NCI-H1417 treated with DMSO at 0.1 percent for 48 hours (cell line): ENCODE results near the gene ERC2.
"Not testable (repeated sequence)": the region's sequence is repeated elsewhere in the genome, so short reads cannot be mapped to it uniquely, and the experiment has no call there.

Source experiments
- DNase-seq: peaks from one replicate; lab custom pipeline; 2025; lab: John Stamatoyannopoulos, UW

The ERC2 gene

DNA sequence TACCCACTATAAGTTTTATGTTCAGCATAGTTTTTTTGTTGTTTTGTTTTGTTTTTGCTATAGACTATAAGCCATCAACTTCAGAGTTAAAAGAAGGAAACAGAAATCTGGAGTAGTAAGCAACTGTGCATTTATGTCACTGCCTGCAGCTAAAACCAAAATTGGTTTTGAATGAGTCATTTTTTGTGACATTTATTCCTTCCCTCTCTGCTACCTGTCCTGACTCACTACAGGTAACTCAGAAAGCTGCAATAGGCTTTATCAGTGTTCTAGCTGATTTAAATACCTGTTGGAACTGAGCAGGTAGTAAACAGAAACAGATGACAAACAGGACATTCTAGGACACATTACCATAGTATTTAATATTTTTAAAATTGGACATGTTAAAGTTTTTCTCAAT, 587.9 kb downstream of the ERC2 start:
- DNase-seq = no peak

DNA sequence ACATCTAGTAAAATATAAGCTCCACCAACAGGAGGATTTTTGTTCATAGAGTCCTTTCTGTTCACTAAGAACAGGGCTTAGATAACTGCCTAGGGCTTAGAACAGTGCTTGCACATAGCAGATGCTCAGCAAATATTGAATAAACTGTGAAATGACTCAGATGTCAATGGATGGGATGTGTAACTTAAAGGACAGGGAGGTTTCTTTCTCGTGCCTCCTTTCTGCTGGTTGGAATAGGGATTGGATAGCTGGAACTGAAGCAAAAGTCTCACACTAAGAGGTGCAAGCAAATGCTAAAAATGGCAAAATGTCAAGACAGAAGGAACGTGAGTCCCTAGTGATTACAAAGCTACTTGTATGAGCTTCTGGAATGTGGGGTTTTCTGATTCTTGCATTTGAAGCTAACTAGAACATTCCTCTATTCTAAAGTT, 588.4 kb downstream of the ERC2 start:
- DNase-seq = no peak

DNA sequence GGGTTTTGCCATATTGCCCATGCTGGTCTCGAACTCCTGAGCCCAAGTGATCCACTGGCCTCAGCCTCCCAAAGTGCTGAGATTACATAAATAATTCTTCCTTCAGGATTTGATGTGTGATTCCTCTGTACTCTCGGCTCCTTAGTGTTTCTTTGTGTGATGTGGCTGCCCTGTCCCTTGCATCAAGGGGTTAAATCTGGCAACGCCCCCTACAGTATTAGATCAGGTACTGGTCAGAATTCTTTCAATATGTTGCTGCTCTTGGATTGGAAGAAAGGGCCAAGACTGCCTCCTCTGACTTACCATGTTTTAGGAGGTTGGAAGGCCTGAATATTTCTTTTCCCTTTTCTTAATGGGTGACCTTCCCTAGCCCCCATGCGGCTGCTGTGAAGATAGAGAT, 590.6 kb downstream of the ERC2 start:
- DNase-seq = no peak

DNA sequence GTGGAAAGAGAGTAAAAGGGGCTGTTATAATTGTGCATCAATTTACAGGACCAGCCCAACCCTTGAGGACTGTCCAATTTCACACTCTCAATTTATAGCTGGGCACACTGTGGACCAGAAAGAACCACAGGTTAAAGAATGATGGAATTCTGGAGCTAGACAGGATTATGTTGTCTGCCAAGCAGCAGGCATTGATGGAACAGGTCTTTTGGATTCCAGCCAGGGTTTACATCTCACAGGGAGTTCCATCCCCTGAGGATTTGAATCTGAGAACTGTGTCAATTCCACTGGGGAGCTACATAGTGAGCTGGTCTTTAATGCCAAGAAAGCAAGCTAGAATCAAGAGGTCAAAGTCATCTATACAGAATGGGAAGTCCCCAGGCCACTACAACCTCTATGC, 591.7 kb downstream of the ERC2 start:
- no peak for DNase-seq

DNA sequence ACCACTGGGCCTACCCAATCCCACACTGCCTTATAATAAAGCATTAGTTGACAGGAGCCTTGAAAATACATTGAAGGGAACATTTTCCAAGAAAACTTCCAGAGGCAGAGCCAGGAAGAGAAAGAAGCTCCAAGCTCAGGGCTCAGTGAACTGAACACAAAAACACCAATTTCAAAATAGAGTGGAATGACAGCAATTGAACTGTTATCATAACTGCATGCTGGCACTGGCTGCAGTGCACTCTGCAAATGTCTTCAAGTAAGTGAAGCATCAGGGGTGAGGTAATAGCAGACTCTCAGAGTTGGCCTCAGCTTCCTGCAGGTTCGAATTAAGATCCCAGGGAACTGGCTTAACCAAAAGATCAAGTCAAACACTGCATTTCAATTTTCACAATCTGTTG, 593.2 kb downstream of the ERC2 start:
- DNase-seq = no peak

DNA sequence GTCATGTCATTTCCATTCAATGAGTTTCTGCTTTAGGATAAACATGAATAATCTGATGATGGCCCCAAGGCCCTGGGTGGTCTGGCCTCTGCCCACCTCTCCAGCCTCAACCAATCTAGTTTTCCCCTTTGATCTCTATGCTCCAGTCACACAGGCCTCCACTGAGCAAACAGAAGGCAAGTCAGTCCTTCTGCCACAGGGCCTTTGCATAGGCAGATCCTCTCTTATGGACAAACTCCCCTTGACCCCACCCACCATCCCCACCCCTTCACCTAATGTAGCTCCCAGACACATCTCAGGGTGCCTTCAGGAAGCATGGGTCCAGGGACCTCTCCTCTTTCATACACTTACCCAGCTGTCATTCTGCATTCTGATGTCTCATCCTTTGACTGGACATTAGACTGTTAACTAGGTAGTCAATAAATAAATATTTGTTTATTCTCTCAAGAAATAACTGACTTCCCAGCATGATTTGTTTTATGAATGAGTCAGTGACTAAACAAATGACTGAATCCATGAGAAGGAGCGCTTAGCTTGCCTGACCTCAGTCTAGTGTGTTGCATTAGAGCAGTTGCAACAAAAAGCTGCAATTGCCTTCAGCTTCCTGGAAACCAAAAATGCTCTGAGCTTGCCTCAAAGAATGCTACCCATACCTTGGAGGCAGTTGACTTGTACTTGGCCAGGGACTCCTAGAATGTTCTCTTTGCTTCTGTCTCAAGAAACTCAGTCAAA, 594.6 kb downstream of the ERC2 start:
- DNase-seq = no peak

DNA sequence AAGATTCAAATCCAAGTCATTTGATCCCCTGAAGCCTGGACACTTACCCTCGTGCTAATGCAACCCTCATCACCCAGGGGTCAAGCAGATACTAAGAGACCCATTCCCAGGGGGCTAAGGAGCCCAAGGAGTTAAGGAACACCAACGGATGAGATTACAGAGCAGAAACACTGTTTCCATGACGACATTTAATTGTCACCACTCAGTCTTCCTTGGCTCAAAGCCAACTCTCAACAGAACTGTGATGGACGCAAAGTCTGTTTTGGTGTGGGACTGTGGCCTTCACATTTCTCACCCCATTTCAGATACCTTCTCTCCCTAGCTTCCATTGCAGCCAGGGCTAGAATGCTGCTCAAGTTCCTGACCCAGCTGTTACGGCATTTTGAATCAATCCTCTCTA, 597.7 kb downstream of the ERC2 start:
- DNase-seq = no peak

DNA sequence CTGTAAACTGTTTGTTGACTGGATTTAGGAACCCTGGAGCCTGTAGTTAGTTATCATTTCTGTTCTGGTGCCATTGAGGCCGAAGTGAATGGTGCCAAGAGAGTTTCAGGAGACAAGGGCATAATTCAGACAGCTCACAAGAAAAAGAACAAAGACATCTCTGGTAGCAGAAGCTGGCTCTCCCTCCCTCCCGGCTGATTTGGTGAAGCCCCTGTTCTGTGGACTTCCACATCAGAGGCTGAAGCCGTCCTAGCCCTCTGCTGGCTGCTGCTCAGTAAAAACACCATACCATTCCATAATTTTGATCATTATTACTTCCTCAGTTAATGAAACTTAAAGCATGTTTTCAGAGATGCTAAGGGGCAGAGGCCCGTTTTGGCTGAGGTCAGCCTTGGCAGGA, 599.9 kb downstream of the ERC2 start:
- no peak for DNase-seq

DNA sequence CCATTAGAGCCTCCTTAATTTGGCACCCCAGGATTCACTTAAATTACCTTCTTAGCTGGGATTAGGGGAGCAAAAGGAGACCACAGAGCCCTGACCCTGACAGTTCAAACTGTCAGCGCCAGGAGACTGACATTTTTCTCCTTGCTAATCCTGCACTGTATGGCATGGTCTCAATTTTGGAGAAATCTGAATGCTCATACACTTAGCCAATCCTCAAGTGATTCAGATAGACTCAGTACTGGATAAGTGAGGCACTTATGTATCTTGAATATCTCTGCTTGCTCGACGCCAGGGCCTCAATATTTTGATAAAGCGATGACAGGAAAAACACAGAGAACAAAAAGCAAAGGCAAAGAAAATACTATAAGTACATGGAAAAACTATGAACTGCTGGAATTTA, 605.2 kb downstream of the ERC2 start:
- no peak for DNase-seq

DNA sequence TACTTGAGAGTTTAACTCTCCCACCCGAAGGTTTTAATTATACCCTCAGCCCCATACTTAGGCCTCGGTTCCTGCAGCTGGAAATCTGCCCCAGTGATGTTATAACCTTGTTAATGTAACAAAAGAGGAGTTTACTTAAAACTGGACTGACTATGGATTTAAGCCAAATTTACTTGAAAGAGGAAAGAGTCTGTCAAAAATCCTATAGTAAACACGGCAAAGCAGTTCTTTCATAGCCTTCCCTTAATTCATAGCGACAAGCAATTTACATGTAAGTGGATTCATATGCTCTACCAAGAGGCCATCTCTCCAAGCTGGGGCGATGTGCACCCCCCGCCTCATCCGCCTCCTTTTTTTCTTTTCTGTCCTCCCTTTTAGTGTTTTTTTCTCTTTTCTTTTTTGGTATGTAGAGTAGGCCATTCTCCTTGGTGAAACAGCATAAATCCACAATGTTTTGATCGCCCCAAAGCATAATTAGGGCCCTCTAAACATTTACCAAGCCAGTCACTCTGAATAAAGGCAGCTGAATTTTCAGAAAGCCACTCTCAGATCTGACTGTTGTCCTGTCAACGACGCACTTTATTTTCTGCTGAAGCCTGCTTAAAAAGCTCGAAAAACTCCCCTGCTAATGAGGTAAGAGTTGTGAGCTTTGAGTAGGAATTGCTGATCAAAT, 608.1 kb downstream of the ERC2 start:
- DNase-seq = no peak

DNA sequence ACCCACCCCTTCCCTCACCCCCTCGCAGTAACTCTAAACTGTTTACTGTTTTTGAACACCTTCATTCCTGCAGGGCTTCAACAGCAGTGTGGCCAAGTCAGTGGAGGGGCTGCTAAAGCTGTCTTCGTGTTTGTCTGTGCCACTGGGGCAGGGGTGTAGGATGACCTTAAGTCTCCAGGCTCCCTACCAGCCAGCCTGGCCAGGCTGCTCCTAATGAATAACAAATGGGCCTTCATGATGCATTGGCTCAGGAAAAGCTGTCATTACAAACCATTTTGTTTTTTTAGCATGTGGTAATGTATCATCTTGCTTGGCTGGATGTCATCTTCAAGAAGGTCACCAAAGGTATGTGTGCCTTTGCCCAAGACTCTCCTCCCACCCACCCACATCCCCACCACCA, 609.0 kb downstream of the ERC2 start:
- no peak for DNase-seq

DNA sequence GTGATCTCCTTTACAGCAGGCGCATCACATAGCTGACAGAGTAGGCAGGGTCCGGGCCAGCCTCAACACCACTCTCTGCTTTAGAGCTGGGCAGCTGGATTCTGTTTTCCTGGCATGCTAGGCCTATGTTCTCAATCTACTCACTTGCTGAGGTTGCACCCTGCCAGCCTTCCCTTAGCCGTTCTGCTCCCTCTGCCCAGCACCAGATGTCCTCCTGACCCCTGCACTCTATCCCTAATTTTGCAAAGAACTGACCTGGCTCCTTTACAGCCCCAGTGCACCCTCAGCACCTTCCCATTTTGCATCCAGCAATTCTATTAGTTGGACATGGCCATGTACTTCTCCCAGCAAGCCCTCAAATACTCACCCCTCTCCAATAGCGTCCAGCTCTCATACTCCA, 609.5 kb downstream of the ERC2 start:
- DNase-seq = no peak

DNA sequence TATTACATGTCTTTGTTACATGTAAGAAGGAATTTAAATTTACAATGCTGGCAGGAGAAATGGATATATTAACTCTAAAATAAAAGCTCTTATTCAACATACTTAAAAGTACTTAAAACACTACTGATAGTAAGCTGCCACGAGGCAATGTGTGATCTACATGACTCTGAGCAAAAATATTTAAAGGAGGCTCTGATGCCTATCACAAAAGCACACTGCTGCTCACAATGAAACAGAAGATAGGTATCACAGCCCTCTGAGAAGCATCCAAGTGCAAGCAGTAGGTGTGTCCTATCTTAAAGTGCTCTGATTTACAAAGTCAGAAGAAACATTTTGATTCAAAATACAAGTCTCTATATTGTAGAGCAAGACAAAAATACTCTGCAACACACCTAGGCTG, 610.0 kb downstream of the ERC2 start:
- DNase-seq = no peak

DNA sequence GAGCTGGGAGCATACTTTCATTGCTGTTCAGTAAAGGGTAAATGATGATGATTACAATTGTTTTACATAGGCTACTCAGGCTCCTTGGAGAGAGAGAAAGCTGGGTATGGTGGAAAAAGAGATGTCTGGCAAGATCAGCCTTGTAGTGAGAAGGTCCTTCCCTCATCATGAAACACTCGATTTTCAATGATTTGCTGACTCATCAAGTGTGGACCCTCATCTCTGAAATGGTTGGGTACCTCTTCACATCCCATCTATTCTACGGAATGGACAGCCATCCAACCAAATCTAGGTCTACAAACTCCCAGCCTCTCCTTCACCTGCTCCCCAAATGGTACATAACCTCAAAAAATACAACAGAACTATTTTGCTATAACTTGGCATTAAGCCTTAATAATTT, 610.6 kb downstream of the ERC2 start:
- DNase-seq = no peak

DNA sequence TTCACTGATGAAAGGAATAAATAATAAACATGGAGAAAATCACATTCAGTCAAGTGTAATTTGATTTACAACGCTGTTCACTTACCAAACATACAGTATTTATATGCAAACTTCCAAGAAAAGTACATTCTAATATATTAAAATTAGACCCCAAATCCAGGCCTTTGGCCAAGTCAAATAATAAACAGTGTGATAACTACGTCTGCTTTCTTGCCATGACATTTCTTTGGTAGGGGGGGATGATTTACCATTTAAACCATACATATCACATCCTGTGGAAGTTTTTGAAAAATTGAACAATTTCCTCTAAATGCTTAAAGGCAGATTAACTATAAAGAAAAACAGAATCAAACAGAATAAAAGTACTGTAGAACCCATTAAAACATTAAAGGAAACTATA, 613.0 kb downstream of the ERC2 start:
- DNase-seq = no peak

DNA sequence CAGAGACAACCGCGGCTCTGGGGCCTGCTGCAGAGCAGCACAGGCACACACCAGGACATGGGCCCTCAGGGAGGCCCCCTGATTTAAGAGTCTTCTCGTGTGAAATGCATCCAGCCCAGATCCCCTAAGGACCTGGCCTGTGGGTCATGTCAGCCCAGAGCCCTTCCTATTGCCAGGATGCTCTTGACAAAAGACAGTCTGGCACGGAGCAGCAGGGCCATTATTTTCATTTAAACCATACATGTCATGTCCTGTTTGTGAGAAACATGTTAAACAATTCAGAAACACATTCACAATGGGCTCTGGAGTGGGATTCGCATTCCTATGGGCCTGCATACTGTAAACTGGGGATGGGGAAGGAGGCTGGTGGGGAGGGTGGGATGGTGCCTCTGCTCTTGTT, 613.8 kb downstream of the ERC2 start:
- DNase-seq = no peak

DNA sequence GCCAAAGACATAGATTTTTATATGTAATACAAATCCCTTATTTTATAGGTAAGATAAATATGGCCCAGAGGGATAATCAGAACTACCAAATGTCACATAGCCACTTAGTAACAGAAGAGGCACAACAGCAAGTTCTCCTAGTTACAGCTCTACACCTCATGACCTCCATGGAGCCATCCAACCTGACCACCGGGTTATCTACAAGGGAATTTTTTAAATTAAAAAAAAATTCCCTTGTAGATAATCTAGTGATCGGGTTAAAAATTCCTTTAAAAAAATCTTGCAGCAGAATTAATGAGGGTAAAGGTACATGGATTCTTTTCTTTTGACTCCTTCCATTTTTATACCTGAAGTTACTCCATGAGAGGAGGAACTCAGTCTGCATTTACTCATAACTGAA, 615.9 kb downstream of the ERC2 start:
- DNase-seq = no peak

DNA sequence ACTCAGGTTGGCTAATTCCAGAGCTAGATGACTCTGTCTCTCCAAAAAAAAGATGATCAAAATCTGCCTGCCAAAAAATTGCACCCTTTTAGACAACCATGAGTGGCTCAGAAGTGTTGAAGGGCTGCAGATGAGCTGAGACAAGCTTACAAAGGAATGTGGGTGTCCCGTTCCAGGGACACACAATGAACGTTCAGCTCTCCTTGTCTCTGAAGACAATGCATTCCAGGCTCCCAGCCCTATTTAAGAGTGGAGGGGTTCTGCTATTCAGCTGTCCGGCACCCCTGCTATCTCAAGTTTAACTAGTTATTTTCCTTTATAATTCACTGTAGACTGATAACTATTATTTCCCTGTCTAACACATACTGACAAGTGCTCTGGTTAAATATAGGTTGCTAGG, 626.1 kb downstream of the ERC2 start:
- DNase-seq = no peak

DNA sequence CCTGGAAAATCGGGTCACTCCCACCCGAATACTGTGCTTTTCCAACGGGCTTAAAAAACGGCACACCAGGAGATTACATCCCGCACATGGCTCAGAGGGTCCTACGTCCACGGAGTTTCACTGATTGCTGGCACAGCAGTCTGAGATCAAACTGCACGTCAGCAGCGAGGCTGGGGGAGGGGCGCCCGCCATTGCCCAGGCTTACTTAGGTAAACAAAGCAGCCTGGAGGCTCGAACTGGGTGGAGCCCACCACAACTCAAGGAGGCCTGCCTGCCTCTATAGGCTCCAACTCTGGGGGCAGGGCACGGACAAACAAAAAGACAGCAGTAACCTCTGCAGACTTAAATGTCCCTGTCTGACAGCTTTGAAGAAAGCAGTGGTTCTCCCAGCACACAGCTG, 636.4 kb downstream of the ERC2 start:
- DNase-seq = not testable (repeated sequence)

DNA sequence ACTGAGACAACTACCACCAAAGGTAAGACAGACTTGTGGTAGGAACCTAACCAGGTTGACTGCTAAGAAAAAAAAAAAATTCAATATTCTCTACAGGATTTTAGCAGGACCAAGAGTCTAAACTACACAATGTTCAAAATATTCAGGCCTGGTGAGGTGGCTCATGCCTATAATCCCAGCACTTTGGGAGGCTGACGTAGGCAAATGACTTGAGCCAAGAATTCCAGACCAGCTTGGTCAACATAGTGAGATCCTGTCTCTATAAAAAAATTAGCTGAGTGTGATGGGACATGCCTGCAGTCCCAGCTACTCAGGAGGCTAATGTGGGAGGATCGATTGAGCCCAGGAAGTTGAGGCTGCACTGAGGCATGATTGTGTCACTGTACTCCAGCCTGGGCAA, 639.6 kb downstream of the ERC2 start:
- DNase-seq = no peak

DNA sequence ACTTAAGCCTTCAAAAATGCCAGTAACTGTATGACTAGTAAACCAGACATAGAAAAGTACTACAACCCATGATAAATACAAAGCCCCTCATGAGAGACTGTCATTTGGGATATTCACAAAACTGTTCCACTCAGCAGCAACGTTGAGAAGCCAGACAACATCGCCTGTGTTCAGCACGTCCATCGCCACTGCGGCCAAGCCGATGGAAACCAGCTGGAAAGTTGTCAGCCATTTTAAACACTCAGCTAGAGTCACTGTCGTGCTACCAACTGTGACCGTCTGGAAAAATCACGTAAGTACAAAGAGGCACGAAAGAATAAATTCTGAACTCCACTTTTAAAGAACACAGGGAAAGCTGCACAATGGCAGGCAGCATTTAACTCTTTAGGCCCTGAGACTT, 640.5 kb downstream of the ERC2 start:
- DNase-seq = no peak

DNA sequence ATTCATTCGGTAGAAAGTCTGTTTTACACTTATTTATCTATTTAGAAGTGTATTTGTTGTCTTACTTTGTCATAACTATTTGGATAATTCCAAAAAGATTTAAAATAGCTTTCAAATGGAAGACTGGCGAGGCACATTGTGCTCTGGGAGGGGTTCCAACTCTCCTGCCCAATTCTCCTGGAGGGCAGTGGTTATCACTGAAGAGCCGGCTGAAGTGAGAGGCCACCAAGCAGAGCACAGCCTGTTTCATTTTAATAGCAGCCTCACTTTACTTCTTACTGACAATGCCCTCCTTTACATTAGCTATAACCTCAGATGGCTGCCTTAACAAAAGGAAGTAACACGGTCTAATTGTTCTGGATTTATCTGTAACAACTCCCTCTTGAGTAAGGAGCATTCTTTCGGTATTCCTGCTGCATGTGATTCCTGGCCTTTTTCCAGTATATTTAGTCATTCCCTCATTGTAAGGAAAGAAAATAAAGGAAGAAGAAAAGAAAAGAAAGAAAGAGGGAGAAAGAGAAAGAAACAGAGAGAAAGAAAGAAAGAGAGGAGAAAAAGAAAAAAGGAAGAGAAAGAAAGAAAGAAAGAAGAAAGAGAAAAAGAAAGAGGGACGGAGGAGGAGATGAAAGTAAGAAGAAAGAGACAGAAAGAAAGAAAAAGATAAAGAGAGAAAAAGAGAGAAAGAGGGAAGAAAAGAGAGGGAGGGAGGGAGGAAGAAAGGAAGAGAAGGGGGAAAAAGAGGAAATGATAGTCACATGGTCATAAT, 641.4 kb downstream of the ERC2 start:
- no peak for DNase-seq

DNA sequence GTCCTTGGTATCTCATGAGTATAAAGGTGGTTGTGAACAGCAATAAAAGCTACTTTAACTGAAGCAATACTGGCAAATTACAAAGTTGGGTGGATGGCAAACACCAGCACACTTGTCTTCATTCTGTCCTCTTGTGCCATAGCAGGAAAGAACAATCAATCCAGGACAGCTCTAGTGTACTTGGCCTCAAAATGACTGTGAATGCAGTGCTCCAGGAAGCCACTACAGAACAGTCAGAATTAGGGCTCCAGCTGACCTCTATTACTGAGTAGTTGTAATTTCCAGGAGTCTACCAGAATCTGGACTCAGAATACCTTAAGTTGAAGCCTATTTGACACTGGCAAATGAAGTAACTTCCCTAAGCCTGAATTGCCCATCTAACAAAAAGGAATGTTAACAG, 642.2 kb downstream of the ERC2 start:
- DNase-seq = no peak
